GM19023 (cell line): ENCODE data around the gene CD82.

Experiments
- ATAC-seq: cut with Tn5 transposase; IDR thresholded peaks from one replicate; pipeline ENCODE4 v1.9.1; 2021; ENCODE audit warnings: mild to moderate bottlenecking, moderate library complexity; ENCODE audit not compliant: unreplicated experiment

CD82 gene

GRCh38 chr11:44614281-44614775, 48.9 kb downstream of the CD82 start:
- no peak for ATAC-seq

- no peak for ATAC-seq
Observed at GRCh38 chr11:44615041-44615755, 49.7 kb downstream of the CD82 start.

- ATAC-seq, result no peak
Observed at GRCh38 chr11:44615913-44616791, 50.7 kb downstream of the CD82 start.

GRCh38 chr11:44617671-44618461, 52.4 kb downstream of the CD82 start:
- no peak for ATAC-seq

- ATAC-seq, result no peak
Observed at GRCh38 chr11:44618561-44619425, 53.3 kb downstream of the CD82 start.

- no peak for ATAC-seq
Observed at GRCh38 chr11:44620328-44620725, 54.9 kb downstream of the CD82 start.

GRCh38 chr11:44621140-44621681, 55.7 kb downstream of the CD82 start:
- no peak for ATAC-seq

- no peak for ATAC-seq
Observed at GRCh38 chr11:44621784-44622183, 56.3 kb downstream of the CD82 start.

GRCh38 chr11:44622190-44622650, 56.8 kb downstream of the CD82 start:
- no peak for ATAC-seq

- no peak for ATAC-seq
Observed at GRCh38 chr11:44622721-44623258, 57.3 kb downstream of the CD82 start.

GRCh38 chr11:44623341-44623730, 57.9 kb downstream of the CD82 start:
- no peak for ATAC-seq

GRCh38 chr11:44623731-44624491, 58.4 kb downstream of the CD82 start:
- no peak for ATAC-seq

GRCh38 chr11:44624761-44625221, 59.3 kb downstream of the CD82 start:
- no peak for ATAC-seq

GRCh38 chr11:44625759-44626523, 60.5 kb downstream of the CD82 start:
- no peak for ATAC-seq

- ATAC-seq, result no peak
Observed at GRCh38 chr11:44626645-44627044, 61.2 kb downstream of the CD82 start.

- no peak for ATAC-seq
Observed at GRCh38 chr11:44627165-44627789, 61.8 kb downstream of the CD82 start.

- no peak for ATAC-seq
Observed at GRCh38 chr11:44627911-44628729, 62.7 kb downstream of the CD82 start.
